ENCODE data around the gene RTP2. TPM values are rescaled to one million over a fixed set of nuclear protein-coding genes. Genes with fewer than 3 reads are reported as not detected.

The RTP2 gene
- total RNA-seq, 1 donor from 2014 or later: not detected

DNA sequence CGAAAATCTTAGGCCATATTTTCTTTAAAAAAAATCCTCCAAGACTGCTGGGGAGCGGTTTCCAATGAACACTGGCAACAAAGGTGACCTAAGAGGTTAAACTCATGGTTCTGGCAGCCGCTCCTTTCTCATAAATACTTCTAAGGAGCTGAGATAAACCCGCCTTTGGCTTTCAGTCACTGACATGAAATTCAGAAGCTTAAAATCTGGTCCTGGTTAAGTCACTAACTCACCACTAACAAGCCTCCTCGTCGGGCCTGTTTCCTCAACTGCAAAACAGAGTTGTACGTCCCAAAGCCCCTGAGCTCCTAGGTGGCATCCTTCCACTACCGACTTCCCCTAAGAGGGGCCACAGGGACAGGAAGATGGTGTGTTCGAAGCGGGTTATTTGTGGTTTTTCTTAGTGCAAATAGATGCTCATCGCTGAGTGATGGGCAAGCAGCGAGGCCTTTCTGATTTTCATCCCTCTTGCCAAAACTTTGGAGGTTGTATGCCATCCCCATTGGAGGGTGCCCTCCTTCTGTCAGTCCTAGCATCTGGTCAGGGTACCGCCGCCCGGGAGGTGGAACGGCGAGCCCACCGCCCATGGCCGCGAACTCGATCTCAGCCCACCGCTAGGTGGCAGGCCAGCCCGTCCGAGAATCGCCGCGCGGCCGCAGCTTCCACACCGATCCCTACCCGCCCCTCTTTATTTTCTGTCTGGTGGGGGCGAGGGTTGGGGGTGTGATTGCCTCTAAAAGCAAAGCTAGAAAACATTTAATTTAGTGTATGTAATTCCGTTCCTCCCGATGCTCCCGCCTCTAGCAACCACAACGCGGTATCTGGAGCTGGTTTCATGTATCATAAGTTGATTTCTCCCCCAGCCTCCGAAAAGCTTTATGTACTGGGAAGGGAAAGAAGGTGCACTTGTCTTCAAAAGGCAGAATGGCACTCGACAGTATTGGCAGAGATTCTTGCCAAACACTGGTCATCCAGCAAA lies 38.4 kb upstream of the RTP2 start:
- peak; percentile 93 for TF ChIP-seq CTCF (IDR thresholded peaks at IDR 0.05; ENCODE audit: partially characterized antibody, unreplicated experiment)
- Mint-ChIP-seq H3K27me3 (ENCODE audit: unreplicated experiment) (peaks cover 18% of the 10 kb centered on the region), H3K36me3 (ENCODE audit: unreplicated experiment) (no peaks in the 10 kb centered on the region), H3K4me1 (ENCODE audit: low read depth, unreplicated experiment) (peaks cover 15% of the 10 kb centered on the region), H3K4me3 (ENCODE audit: unreplicated experiment) (peak overlapping the region; percentile 80), H3K27ac (ENCODE audit: unreplicated experiment) (peak overlapping the region; percentile 28), H3K9me3 (ENCODE audit: unreplicated experiment) (peaks cover 14% of the 10 kb centered on the region)
- peak; percentile 82 for DNase-seq

GRCh38 chr3:187739561-187740332 lies 37.4 kb upstream of the RTP2 start:
- peak; percentile 85 for DNase-seq
- Mint-ChIP-seq H3K4me1 (ENCODE audit: low read depth, unreplicated experiment) (peaks cover 12% of the 10 kb centered on the region), H3K4me3 (ENCODE audit: unreplicated experiment) (peak overlapping the region; percentile 89), H3K27me3 (ENCODE audit: unreplicated experiment) (peaks cover 16% of the 10 kb centered on the region), H3K36me3 (ENCODE audit: unreplicated experiment) (no peaks in the 10 kb centered on the region), H3K27ac (ENCODE audit: unreplicated experiment) (peak overlapping the region; percentile 68), H3K9me3 (ENCODE audit: unreplicated experiment) (peaks cover 11% of the 10 kb centered on the region)
- peak; percentile 87 for TF ChIP-seq CTCF (IDR thresholded peaks at IDR 0.05; ENCODE audit: partially characterized antibody, unreplicated experiment)

DNA sequence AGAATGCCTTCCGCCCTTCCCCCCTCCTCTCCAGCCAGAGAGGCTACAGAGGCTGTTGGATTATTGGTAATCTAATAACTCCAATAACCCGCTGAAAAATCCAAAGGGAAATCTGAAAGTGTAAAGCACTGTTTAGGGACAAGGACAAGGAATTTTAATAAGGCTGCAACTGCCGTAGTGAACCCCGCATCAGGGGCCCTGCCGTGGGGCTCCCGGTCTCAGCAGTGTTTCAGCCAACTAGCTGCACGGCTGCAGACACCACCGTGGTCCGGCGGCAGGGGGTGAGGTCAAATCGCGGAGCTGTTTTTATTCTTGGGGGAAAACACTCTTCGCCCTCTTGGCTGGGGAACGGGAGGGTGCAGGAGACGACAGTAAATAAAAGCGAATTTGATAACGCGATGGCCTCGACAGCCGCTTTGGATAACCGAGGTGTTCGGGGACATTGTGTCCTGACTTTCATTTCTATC lies 36.8 kb upstream of the RTP2 start:
- Mint-ChIP-seq H3K4me1 (ENCODE audit: low read depth, unreplicated experiment) (peaks cover 11% of the 10 kb centered on the region), H3K4me3 (ENCODE audit: unreplicated experiment) (peak overlapping the region; percentile 89), H3K36me3 (ENCODE audit: unreplicated experiment) (no peaks in the 10 kb centered on the region), H3K27ac (ENCODE audit: unreplicated experiment) (peak overlapping the region; percentile 68), H3K9me3 (ENCODE audit: unreplicated experiment) (peaks cover 7% of the 10 kb centered on the region), H3K27me3 (ENCODE audit: unreplicated experiment) (peaks cover 10% of the 10 kb centered on the region)
- no peak for TF ChIP-seq CTCF (IDR thresholded peaks at IDR 0.05; ENCODE audit: partially characterized antibody, unreplicated experiment)
- peak; percentile 60 for DNase-seq

- peaks cover 11% of the 10 kb centered on the region for H3K4me1 Mint-ChIP-seq (ENCODE audit: low read depth, unreplicated experiment)
Observed at GRCh38 chr3:187738331-187739093, 36.2 kb upstream of the RTP2 start.

More at GRCh38 chr3:187738331-187739093, 36.2 kb upstream of the RTP2 start:
- Mint-ChIP-seq H3K27me3 (ENCODE audit: unreplicated experiment) (peaks cover 5% of the 10 kb centered on the region), H3K9me3 (ENCODE audit: unreplicated experiment) (peaks cover 7% of the 10 kb centered on the region), H3K36me3 (ENCODE audit: unreplicated experiment) (no peaks in the 10 kb centered on the region), H3K27ac (ENCODE audit: unreplicated experiment) (peak overlapping the region; percentile 68), H3K4me3 (ENCODE audit: unreplicated experiment) (peak overlapping the region; percentile 89)
- TF ChIP-seq CTCF (IDR thresholded peaks at IDR 0.05; ENCODE audit: partially characterized antibody, unreplicated experiment): peak; percentile 34
- peak; percentile 81 for DNase-seq
